GM20431 (cell line): ENCODE measurements around the gene OR52L1.
"Not testable (repeated sequence)": the region's sequence is repeated elsewhere in the genome, so short reads cannot be mapped to it uniquely, and the experiment has no call there.

Source experiments
- in situ Hi-C: fragments of 300-500 bp; cut with MseI, MboI; formaldehyde crosslinking; loops from one replicate; pipeline ENCODE4 v1.15.0; 2020; ENCODE audit warnings: low sequenced_read_pairs; ENCODE audit not compliant: unreplicated experiment

The OR52L1 gene

GRCh38 chr11:5986885-5987284 lies at the start of gene OR52L1:
Gene OR52L1 (minus strand): TSS chr11:5986985. CDS start chr11:5986930, 55 bp downstream.
- in situ Hi-C loops: no loop called here

DNA sequence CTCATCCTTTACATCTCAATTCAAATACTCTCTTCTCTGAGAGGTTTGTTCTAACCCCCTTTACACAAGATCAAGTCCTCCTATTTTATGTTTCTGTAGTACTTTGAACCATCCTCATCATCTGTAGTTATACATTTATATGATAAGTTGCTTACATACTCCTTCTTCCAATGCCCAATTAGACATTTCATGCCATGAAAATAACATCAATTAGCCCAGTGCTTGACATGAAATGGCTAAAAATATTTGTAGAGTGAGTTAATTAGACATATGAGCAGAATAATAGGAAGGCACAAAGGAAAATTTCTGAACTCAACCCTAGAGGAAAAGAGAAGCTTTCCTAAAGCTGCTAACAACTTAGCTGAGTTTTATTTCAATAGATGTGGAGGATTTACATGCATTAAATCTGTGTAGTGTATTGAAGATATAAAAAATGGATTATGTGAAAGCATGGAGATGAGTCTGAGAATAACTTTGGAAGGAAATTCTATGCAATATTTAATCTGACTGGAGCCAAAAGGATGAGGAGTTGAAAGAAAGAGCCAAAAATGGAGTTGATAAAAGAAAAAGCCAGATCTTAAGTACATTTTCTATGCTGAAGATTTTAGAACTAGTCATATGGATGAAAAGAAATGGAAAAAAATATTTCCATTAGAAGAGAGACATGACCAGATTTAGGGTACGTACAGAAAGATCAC lies 44.1 kb upstream of the OR52L1 start, which contains the start of gene OR56A1:
Gene OR56A1 (minus strand): TSS at position 51 of the 698 bp plus-strand sequence. CDS start 3,066 bp downstream, outside the sequence.
- in situ Hi-C loops: no loop called here

- in situ Hi-C loops: no loop called here
Measured at GRCh38 chr11:6027501-6027900, 40.7 kb upstream of the OR52L1 start.

DNA sequence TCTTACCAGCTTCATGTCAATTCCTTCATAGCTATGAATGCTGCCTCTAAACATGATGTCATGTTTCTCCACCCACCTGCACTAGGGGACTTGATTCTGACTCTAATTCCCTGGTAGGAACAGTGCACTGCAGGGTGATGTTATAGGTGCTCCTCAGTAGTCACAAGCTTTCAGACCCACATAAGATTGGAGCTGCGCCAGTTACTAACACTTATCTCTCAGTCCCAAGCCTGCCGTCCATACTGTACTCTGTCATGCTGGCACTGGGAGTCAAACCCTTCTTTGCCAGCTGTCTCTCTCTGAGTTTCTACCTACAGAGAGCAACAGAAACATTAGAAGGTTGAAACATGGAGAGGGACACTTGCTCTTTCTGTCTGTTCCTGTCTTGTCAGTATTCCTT lies 38.3 kb upstream of the OR52L1 start:
- in situ Hi-C loops: no loop called here

DNA sequence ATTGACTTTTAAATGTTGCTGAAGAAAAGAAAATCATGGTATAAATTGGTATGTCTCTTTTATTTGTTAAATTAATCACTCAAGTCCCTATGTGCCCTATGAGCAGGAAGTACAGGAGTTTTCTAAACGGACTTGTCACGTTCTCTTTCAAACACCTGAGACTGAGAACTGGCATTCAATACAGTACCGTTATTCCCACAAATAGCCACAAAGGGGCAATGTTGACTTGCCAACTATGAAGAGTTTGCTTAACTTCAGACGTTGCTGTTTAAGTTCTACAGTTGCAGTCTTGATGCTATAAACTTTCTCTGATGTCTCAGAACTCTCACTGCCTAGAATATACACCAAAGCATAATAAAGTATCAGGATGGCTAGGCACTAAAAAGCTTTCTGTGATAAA lies 36.2 kb upstream of the OR52L1 start:
- in situ Hi-C loops: loop anchor here (25.0 kb wide), 1 partner anchor 339 kb away; no protein-coding TSS in a partner anchor

DNA sequence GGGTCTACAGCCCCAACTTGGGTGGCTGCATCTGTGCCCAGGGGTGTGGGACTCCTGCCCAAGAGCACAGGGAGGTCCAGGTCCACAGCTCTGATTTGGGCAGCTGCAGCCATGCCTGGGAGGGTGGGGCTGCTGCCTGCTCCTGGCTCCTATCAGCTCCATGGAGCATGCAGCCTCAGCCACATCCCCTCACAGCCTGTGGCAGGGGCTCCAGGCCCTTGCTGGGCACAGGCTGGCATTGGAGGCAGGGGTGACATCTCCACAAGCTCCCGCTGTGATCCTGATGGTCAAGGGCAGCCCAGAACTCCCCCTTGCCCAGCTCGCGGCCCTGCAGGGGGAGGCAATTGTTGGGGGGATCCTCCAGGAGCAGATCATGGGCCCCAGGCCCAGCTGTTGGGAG lies 26.3 kb upstream of the OR52L1 start:
- in situ Hi-C loops: loop anchor here (25.0 kb wide), 1 partner anchor 349 kb away; no protein-coding TSS in a partner anchor

DNA sequence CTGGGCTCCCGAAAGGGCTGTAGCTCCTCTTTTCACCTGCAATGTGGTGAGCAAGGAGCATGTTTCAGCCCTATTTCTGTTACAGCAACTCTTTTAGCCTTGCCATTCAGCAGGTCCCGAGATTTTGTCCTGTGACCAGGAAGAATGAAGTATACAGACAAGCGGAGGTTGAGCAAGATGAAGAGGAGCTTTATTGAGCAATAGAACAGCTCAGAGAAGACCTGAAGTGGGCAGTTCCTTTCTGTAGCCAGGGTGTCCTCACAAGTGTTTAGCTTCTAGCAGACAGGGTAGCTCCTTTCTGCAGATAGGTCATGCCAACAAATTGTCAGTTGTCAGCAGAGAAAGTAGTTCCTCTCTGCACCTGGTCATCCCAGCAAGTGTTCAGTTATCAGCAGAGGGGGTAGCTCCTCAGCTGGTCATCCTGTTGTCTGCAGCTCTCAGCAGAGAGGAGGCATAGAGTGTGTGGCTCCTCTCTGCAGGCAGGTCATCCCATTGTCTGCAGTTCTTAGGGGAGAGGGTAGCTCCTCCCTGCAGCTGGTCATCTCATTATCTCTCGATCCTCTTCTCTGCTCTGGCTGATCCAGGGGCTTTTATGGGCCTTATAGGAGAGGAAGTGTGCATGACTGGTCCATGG lies 25.4 kb upstream of the OR52L1 start:
- in situ Hi-C loops: loop anchor here (25.0 kb wide), 1 partner anchor 350 kb away; no protein-coding TSS in a partner anchor

- in situ Hi-C loops: loop anchor here (25.0 kb wide), 1 partner anchor 355 kb away; no protein-coding TSS in a partner anchor
Measured at GRCh38 chr11:6006846-6007245, 20.1 kb upstream of the OR52L1 start, which contains the start of gene OR56A4. Gene OR56A4 (minus strand): TSS chr11:6006946. CDS start chr11:6002992, 3,954 bp downstream.

- in situ Hi-C loops: loop anchor here (25.0 kb wide), 1 partner anchor 356 kb away; no protein-coding TSS in a partner anchor
Measured at GRCh38 chr11:6006395-6006794, 19.6 kb upstream of the OR52L1 start.

- in situ Hi-C loops: loop anchor here (25.0 kb wide), 1 partner anchor 360 kb away; no protein-coding TSS in a partner anchor
Measured at GRCh38 chr11:6002202-6002699, 15.5 kb upstream of the OR52L1 start.

GRCh38 chr11:5994791-5995190 lies 8.0 kb upstream of the OR52L1 start:
- in situ Hi-C loops: no loop called here

DNA sequence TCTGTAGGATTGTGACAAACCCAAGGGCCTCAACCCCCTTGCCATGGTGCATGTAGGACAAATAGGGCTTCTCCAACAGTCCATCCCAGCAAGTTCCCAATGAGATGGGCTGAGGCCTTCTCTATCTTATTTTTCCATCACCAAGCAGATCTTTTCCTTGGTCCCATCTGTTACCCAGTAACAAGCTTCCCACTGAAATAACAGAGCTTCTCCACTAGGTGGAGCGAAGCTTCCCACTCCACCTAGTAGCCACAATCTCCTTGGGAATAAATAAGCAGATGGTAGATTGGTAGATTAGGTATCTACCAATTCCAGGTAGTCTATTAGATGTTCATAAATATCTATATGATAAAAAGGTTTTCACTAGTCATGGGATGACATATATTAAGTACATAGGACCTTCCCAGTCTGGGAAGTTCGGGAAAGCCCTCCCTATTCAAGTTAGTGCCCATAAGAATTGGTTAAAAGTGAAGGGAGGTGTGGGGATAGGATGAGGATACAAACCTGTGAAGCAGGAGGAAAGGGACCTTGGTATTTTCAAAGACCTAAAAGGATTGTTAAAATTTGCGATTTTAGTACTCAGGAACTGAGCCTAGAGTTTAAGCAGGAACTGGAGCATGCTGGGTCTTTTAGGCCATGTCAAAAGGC lies 5.9 kb upstream of the OR52L1 start:
- in situ Hi-C loops: no loop called here

DNA sequence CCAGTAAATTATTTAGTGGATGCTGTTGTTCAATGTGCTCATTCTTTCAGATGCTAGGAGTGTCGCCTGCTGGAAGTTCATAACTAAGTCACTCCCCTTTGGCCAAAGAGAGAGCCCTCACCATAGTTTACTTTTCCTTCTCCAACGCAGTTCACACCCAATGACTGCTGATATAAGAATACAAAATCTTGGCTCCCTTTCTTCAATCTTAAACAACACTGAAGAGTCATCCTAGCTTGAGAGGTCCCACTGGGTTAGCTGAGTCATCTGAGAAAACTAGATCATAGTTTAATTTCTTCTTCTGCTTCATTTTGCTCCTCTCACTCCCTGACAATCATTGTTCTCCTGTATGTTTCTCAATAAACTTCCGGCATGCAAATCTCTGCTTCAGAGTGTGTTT lies 5.4 kb upstream of the OR52L1 start:
- in situ Hi-C loops: no loop called here

- in situ Hi-C loops: no loop called here
Measured at GRCh38 chr11:5989203-5989602, 2.4 kb upstream of the OR52L1 start.

DNA sequence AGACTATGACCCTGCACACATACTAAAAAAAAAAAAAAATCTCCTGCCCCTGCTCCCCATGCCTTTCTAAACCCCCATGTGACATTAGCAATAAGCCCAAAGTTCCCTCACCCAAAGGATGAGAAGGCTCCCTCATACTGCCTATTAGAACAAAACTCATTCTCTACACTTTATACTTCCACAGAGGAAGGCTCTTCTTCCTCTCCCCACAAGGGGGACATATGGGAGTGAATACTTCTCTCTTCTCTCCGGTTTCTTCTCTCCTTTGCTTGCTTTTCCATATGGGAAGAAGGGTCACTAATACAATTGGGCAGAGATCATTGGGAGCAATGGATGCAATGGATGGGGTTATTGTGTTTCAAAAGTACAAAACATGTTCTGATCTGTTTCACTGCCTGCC lies 3.3 kb downstream of the OR52L1 start:
- in situ Hi-C loops: no loop called here

DNA sequence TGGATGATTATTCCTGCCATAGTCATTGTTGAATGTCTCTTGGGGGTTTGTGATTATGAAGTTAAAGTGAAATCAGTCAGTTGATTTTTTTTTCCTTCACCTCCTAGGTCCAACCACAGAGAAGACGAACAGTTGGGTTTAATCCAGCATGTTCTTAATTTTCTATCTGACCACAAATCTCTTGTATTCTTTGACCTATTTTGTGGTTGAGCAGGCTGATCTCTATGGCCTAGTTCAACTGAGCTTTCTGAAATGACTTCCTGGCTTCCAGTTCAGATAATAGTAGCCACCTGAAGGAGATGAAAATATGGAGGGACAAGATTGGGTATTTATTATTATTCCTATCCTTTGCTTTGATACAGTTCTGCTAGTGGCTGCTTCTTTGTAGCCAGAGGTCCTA lies 13.3 kb downstream of the OR52L1 start:
- in situ Hi-C loops: no loop called here

DNA sequence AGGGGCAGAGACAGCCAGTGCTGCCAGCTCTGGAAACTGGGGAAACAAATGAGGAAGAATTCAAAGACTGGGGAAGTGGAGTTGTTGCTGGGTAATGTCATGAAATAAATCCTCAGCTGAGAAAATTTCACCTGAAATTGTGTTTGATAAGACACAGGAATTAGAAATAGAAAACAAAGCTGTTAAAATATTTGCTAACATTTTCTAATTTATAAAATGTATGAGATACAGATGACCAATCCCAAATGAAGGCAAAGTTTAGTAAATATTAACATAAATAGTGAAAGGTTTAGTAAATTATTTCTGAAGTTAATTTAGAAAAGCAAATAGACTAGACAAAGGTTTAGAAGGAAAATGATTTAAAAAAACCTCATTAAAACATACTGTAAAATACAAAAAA lies 18.4 kb downstream of the OR52L1 start, which contains the start of gene OR56A5:
Gene OR56A5 (minus strand): TSS at position 101 of the 400 bp plus-strand sequence. CDS start 0 bp downstream, at position 101.
- in situ Hi-C loops: no loop called here

GRCh38 chr11:5967708-5968107 lies 19.1 kb downstream of the OR52L1 start:
- in situ Hi-C loops: no loop called here

DNA sequence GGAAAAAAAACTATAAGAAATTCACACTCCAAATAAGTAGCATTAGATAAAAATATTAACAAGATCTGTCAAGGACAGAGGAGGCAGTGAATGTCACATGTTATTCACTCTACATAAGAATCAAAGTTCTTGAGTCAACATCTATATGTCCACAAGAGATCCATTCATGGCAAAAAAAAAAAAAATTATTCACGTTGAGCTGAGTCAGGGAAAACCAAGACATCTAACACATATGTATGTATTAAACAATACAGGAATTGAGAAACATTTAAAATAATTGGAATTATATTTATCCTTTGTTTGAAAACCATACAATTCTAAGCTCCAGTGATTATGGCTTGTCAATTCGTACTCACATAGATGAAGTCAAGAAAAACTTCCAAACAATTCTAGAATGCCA lies 19.8 kb downstream of the OR52L1 start:
- in situ Hi-C loops: no loop called here

- in situ Hi-C loops: not testable (repeated sequence)
Measured at GRCh38 chr11:5960704-5961320, 26.0 kb downstream of the OR52L1 start.
